Left kidney (tissue), 2 donors: ENCODE results near the gene ZNF292. TPM values are rescaled to one million over a fixed set of nuclear protein-coding genes. Genes with fewer than 3 reads are reported as not detected.
"Not testable (repeated sequence)": the region's sequence is repeated elsewhere in the genome, so short reads cannot be mapped to it uniquely, and the experiment has no call there.

Experiments
- DNase-seq: peaks from one replicate; pipeline ENCODE4 v3.0.0-alpha.2; 2013
- polyA plus RNA-seq: library from polyadenylated mRNA; unstranded; fragments of 120-200 nt; gene quantifications from one replicate; pipeline ENCODE4 v1.2.1, GENCODE V29; 2013; ENCODE audit not compliant: insufficient read length

ZNF292 gene
- polyA plus RNA-seq, 1 donor, result 53.6 TPM

GRCh38 chr6:87157596-87157995, 2.2 kb downstream of the ZNF292 start:
- not testable (repeated sequence) for DNase-seq

- no peak for DNase-seq
These were observed 5.9 kb downstream of the ZNF292 start for GRCh38 chr6:87161299-87161698.

GRCh38 chr6:87164004-87164403, 8.6 kb downstream of the ZNF292 start:
- DNase-seq, result no peak

GRCh38 chr6:87164506-87164905, 9.1 kb downstream of the ZNF292 start:
- no peak for DNase-seq

GRCh38 chr6:87165185-87165584, 9.8 kb downstream of the ZNF292 start:
- no peak for DNase-seq

GRCh38 chr6:87171938-87172633, 16.7 kb downstream of the ZNF292 start:
- DNase-seq, result no peak

GRCh38 chr6:87174078-87174579, 18.8 kb downstream of the ZNF292 start:
- DNase-seq, result no peak

GRCh38 chr6:87176493-87176892, 21.1 kb downstream of the ZNF292 start:
- DNase-seq, result no peak

GRCh38 chr6:87180105-87180728, 24.9 kb downstream of the ZNF292 start:
- no peak for DNase-seq

GRCh38 chr6:87181903-87182302, 26.5 kb downstream of the ZNF292 start:
- no peak for DNase-seq

GRCh38 chr6:87182321-87182720, 27.0 kb downstream of the ZNF292 start:
- no peak for DNase-seq

- DNase-seq, result no peak
These were observed 27.6 kb downstream of the ZNF292 start for GRCh38 chr6:87182940-87183339.

- no peak for DNase-seq
These were observed 28.3 kb downstream of the ZNF292 start for GRCh38 chr6:87183687-87184086.

- no peak for DNase-seq
These were observed 29.4 kb downstream of the ZNF292 start for GRCh38 chr6:87184762-87185250.

- no peak for DNase-seq
These were observed 41.0 kb downstream of the ZNF292 start for GRCh38 chr6:87196275-87196842.

GRCh38 chr6:87197547-87197946, 42.2 kb downstream of the ZNF292 start:
- no peak for DNase-seq

GRCh38 chr6:87198022-87198810, 42.9 kb downstream of the ZNF292 start:
- not testable (repeated sequence) for DNase-seq

- DNase-seq, result no peak
These were observed 44.4 kb downstream of the ZNF292 start for GRCh38 chr6:87199787-87200186.

- DNase-seq, result no peak
These were observed 45.3 kb downstream of the ZNF292 start for GRCh38 chr6:87200469-87201175.

GRCh38 chr6:87203448-87204023, 48.2 kb downstream of the ZNF292 start:
- DNase-seq, result no peak

- DNase-seq, result no peak
These were observed 54.4 kb downstream of the ZNF292 start for GRCh38 chr6:87209812-87210211.
